GM12892 (cell line): ENCODE measurements around the gene SUMO2.

Source experiments
- POLR2A ChIP-seq: IDR thresholded peaks from 2 replicates; pipeline ENCODE4 v1.6.1; 2011; ENCODE audit warnings: low read depth, low read length, control low read depth
- POLR2AphosphoS5 ChIP-seq: IDR thresholded peaks from 2 replicates; pipeline ENCODE4 v1.6.1; 2011; ENCODE audit warnings: low read depth, low read length, control low read depth

DNA sequence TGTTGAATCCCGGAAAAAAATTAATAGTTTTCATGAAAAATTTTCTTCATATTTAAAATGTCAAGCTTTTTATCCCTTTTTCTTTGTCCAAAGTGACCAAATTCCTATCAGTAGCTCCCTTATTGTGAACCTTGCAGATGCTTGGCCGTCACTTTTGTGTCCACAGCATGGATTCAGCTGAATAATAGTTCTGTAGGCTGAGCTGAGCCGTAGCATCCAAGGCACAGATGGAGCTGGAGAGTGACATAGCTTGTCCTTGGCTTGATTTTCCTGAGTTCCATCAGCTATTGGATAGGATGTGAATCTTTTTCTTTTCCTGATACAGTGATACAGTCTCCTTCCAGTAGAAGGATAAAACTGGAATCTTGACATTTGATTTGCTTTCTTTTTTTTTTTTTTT, 26.3 kb upstream of the SUMO2 start:
- no peak for TF ChIP-seq POLR2AphosphoS5
- TF ChIP-seq POLR2A = no peak
